Renal pelvis (tissue), 4 donors: ENCODE measurements around the gene GALNT1. TPM values are rescaled to one million over a fixed set of nuclear protein-coding genes. Genes with fewer than 3 reads are reported as not detected.
A peak's percentile ranks its signal among the peaks of the same experiment; 100 is the strongest.

Experiments
- DNase-seq: peaks from one replicate; pipeline ENCODE4 v3.0.0-alpha.2; 2013
- polyA plus RNA-seq, 3 donors: library from polyadenylated mRNA; unstranded; fragments of 120-200 nt; gene quantifications; one replicate each; pipeline ENCODE4 v1.2.1, GENCODE V29; 2013; ENCODE audit not compliant: insufficient read length in 3 of 3

The GALNT1 gene
- polyA plus RNA-seq, 3 donors: 56.2 to 63.1 (median 59.7) TPM

DNA sequence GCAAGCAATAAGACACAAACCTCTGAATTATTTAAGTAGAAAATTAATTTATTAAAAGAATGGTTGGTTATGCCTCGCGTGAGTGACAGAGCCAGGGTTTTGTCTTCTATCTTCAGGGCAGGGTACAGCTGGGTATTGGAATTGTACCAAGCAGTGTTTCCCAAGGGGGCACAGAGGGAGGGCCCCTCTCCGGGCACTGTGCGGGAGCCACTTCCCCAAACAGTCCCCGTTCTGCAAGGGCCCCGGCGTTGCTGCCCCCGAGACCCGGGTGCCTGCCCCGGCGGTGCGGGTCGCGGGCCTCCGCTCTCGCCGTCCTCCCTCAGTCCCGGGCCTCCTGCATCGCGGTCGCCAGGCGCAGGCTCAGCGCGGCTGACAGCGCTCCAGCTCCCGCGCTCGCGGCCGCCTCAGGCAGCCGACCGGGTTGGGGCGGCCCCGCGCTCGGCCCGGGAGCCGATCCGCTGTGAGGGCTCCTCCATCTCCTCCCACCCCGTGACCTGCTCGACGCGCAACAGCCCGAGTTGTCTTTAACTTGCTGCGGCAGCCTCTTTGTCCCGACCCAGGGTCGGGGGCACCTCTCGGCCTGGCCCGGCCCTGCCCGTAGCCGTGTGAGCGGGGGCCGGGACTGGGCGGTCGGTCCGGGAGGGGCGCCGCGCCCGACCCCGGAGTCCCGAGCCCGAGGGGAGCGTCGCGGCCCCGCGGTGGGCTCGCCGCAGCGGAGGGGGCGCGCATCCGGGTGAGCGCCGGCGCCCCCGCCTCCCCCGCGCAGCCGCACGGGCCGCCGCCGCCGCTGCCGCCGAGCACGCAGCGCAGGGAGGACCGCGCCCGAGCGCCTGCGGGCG, 620 bp upstream of the GALNT1 start:
- peak; percentile 55 for DNase-seq

DNA sequence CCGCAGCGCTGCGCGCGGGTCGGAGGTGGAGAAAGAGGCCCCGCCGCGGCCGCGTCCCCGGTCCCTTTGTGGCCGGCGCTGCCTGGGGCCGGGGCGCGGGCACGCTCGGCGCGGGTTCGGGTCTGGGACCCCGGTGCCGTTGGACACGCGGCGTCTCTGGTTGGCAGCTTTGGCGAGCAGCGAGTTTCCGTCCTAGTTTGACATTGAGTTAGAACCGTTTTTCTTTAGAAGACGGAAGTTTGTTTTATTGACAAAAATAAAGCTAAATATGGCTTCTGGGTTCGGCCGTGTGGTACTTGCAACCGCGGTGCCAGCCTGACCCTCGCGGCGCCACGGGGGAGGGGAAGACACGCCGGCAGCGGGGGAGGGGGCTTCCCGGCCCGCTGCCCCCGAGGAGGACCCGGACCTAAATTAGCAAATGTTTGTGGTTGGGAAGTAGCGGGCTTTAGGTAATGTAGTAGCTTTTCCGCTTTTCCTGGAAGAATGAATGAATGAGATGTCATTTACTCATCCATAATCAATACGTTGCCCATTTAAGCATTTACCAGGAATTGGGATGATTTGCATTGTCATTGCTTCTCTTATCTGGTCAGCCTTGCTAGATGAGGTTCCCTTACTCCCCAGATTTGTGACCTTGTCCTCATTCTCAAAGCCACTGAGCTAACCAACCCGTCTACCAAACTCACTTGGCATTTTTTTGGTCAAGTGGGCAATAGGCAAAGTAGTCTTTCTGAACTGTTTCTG, 530 bp downstream of the GALNT1 start:
- no peak for DNase-seq

GRCh38 chr18:35582899-35583558, 1.5 kb downstream of the GALNT1 start:
- peak; percentile 44 for DNase-seq

DNA sequence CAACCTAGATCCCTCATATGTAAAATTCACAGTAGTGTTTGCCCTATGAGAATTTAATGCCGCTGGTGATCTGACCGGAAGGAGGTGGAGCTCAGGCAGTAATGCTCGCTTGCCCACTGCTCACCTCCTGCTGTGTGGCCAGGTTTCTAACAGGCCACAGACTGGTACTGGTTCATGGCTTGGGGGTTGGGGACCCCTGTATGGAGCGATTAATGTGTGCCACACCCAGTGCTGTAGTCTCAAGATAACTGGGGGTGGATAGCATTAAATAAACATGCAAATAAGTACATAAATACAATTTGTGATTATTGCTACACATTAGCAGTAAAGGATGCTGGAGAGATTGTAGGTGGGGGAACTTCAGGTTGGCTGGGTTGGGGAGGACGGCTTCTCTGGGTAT, 3.2 kb downstream of the GALNT1 start:
- DNase-seq: no peak

DNA sequence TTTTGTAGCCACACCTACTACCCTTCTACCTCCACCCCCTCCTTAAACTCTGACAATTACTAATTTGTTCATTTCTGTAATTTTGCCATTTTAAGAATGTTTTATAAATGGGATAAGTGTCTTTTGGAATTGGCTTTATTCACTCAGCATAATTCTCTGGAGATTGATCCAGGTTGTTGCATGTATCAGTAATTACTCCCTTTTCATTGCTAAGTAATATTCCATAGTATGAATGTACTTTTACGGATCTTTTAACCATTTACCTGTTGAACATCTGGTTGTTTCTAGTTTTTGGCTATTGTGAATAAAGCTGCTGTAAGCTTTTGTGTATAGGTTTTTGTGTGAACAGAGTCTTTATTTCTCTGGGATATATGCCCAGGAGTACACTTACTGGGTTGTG, 4.1 kb downstream of the GALNT1 start:
- no peak for DNase-seq

- no peak for DNase-seq
Observed at GRCh38 chr18:35588122-35588521, 6.6 kb downstream of the GALNT1 start.

DNA sequence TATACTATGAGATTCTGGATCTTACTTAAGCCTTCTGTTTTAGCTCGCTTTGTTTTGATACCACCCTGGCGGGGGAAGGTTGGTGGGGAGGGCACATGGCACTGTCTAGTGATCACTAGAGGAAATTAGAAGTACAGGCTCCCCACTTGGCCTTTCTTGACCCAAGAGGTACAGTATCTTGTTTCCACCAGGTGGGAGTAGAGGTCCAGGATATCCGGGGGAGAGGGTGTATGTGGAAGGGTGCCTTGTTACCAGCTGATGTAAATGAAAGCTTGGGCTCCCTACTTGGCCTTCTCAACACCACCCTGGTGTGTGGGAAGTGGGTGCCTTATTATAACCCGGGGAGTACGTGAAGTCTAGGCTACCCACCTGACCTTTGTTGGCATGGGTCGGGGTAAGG, 7.5 kb downstream of the GALNT1 start:
- no peak for DNase-seq

DNA sequence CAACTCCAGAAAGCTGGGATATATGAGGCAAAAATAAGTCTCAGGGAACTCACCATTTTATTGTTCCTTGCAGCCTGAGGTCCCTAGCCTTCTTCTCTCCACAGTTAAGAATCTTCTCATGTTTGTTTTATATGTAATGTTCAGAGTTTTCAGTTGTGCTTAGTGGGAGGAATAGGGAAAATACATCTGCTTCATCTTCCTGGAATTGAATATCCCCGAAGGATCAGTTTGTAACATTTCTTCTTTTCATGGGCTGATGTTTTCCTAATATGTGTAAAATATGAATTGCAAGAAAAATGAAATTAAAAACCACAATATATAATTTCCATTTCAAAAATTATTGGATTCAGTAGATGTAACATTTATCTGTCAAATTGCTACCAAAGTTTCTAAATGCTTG, 8.0 kb downstream of the GALNT1 start:
- no peak for DNase-seq

GRCh38 chr18:35590935-35591334, 9.4 kb downstream of the GALNT1 start:
- DNase-seq: no peak

GRCh38 chr18:35592298-35592697, 10.8 kb downstream of the GALNT1 start:
- DNase-seq: no peak

- DNase-seq: no peak
Observed at GRCh38 chr18:35593859-35594258, 12.3 kb downstream of the GALNT1 start.

DNA sequence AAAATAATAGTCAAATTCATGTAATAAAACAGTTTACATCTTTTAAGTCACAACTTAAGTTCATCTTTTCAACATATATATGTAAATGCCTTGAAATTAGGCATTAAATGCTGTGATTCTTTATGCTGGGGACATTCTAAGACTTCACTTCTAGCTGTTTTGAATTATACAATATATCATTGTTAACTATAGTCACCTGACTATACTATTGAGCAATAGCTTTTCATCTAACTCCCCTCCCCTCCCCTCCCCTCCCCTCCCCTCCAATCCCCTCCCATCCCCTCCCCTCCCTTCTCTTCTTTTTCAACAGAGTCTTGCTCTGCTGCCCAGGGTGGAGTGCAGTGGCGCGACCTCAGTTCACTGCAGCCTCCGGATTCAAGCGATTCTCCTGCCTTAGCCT, 16.2 kb downstream of the GALNT1 start:
- DNase-seq: no peak

DNA sequence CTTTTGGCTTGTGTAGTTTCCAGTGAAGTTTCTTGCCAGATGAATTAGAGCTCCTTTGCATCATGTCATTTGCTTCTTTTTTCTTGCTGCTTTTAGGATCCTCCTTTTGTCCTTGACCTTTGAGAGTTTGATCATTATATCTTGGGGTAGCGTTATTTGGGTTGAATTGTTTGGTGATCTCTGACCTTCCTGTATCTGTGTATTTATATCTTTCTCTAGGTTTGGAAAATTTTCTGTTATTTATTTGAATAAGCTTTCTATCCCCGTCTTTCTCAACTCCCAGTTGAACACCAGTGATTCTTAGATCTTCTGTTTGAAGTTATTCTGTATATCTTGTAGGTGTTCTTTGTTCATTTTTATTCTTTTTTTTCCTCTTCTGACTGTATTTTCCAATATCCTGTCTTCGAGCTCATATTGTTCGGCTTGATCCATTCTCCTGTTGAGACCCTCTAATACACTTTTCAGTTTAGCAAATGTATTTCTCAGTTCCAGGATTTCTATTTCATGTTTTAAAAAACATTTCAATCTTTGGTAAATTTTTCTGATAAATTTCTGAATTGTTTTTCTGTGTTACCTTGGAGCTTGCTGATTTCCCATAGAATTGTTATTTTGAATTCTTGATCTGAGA, 20.8 kb downstream of the GALNT1 start:
- DNase-seq: no peak

DNA sequence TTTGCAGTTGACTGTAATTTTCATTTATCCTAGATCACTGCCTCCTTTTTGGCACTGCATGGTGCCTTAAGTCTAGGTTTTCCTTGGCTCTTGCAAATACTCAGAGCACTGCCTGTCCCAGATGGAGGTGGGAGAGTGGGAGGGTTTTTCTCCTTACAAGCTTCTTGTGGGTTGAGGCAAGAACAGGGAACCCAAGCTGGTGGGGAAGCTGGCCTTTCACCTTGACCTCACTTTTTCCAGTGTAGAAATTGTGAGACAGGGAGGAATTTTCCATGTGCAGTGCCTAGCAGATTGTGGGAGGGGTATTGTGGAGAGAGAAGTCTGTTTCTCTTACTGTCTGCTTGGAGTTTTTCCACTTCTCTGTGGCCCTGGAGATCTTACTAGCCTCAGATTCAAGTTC, 21.5 kb downstream of the GALNT1 start:
- no peak for DNase-seq

- no peak for DNase-seq
Observed at GRCh38 chr18:35603528-35603927, 22.0 kb downstream of the GALNT1 start.

DNA sequence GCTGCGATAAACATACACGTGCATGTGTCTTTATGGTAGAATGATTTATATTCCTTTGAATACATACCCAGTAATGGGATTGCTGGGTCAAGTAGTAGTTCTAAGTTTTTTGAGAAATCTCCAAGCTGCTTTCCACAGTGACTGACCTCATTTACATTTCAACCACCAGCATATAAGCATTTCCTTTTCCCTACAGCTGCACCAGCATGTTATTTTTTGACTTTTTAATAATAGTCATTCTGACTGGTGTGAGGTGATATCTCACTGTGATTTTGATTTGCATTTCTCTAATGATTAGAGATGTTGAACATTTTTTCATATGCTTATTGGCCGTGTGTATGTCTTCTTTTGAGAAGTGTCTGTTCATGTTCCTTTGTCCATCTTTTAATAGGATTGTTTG, 22.8 kb downstream of the GALNT1 start:
- DNase-seq: no peak

DNA sequence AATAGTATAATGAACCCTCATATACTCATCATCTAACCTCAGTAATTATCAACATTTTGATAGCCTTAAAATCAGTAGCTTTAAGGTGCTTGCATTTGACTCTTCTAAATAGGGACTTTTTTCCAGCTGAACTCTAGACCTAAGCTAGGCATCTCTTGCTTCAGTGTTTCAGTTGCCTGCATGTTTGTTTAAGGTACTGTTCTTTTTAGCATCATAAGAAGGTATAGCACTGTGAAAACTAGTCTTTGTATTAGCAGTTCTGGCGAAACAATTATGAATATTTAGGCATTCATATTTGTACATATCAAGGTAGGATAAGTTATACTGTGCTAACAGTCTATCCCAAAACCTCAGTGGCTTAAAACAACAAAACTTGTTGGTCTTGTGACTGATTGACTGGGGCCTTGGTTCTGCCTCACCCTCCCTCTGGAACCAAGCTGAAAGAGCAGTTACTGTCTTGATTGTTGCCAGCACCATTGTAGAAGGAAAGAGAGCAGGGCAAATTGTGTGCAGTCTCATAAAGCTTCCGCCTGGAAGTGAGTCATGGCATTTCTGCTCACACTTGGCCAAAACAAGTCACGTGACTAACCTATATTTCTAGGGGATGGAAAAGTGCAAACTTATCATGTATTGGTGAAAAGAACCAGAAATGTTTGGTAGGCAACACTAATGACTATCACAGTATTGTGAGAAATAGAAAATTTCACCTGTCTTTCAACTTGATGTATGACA, 24.3 kb downstream of the GALNT1 start:
- no peak for DNase-seq

- no peak for DNase-seq
Observed at GRCh38 chr18:35609236-35609635, 27.7 kb downstream of the GALNT1 start.

DNA sequence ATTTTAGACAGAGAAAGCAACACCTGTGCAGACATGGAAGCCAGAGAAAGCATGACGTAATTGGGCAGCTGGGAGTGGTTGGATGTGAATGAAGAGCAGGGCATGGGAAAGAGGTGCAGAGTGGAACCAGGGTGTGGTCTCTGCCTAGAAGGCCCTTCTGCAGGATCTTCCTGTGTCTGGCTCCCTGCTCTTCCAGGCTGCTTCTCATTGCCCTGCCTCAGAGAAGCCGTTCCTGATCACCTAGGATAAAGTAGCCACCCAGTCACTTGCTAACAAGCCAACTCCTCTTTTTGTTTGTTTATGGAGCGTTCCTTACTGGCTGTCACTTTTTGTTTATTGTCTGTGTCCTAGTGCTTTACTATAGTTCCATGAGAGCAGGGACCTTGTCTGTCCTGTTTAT, 28.5 kb downstream of the GALNT1 start:
- no peak for DNase-seq

- DNase-seq: no peak
Observed at GRCh38 chr18:35610724-35611123, 29.2 kb downstream of the GALNT1 start.

GRCh38 chr18:35611518-35611917, 30.0 kb downstream of the GALNT1 start:
- DNase-seq: no peak

DNA sequence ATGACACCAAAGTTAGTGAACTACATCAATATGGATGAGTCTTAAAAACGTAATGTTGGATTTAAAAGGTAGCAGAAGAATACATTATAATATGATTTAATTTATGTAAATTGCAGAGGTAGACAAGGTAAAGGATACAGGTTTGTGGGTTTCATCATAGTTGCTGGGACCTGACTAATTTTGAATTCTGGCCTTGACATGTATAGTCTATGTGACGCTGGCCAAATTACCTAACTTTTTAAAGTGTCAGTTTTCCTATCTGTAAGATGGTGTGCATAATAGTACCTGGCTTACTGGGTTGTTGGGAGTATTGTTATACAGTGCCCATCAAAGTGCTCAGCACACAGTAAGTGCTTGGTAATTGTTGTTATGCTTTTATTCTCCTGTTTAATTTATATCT, 34.5 kb downstream of the GALNT1 start:
- no peak for DNase-seq
